ENCODE measurements around the gene PPP4C. TPM values are rescaled to one million over a fixed set of nuclear protein-coding genes. Genes with fewer than 3 reads are reported as not detected.

Gene PPP4C
- polyA plus RNA-seq, 3 donors, result 186 to 388 (median 279) TPM

GRCh38 chr16:30113031-30113710 is 37.4 kb downstream of the PPP4C start, which contains the start of gene GDPD3:
GDPD3 (minus strand) TSS chr16:30113537; CDS start chr16:30113478, 59 bp downstream.
- intact Hi-C loops (cut with micrococcal nuclease), result no loop called here
- TF ChIP-seq CTCF (IDR thresholded peaks at IDR 0.05), result peak; percentile 24
- Mint-ChIP-seq H3K27me3 (ENCODE audit: low read depth in 3 of 3) (peaks cover 0 to 1% (median 0%) of the 10 kb centered on the region in 3 donors), H3K36me3 (peaks cover 49 to 90% of the 10 kb centered on the region in 2 donors), H3K9me3 (peaks cover 0 to 5% (median 0%) of the 10 kb centered on the region in 7 donors), H3K27ac (peak within 1 kb of the TSS in 1 of 7 donors; percentile 58), H3K4me3 (no peak within 1 kb of the TSS), H3K4me1 (peaks cover 7% of the 10 kb centered on the region)
- no peak for DNase-seq
- Histone ChIP-seq H3K36me3 (replicated peaks in 1 of 2; ENCODE audit: control insufficient read depth in 1 of 2, insufficient read depth in 2 of 2, low read length in 2 of 2) (peaks cover 38 to 64% of the 10 kb centered on the region in 2 donors), H3K4me1 (ENCODE audit: control insufficient read depth in 1 of 2, insufficient read depth in 2 of 2, low read length in 2 of 2) (no peaks in the 10 kb centered on the region), H3K27me3 (ENCODE audit: control insufficient read depth in 2 of 2, insufficient read depth in 2 of 2, low read length in 2 of 2) (no peaks in the 10 kb centered on the region), H3K4me3 (replicated peaks in 1 of 3; ENCODE audit: low read depth in 2 of 3, low read length in 3 of 3) (no peak within 1 kb of the TSS), H3K27ac (ENCODE audit: low read depth in 1 of 2, low read length in 2 of 2) (peak within 1 kb of the TSS in 1 of 2 donors; percentile 20), H3K4me2 (replicated peaks; ENCODE audit: extremely low read depth, low read length, poor library complexity, severe bottlenecking) (no peak within 1 kb of the TSS), H3K9me3 (replicated peaks in 1 of 2; ENCODE audit: control insufficient read depth in 1 of 2, insufficient read depth in 1 of 2, low read length in 2 of 2) (no peaks in the 10 kb centered on the region), H3K79me2 (ENCODE audit: insufficient read depth, low read length) (no peaks in the 10 kb centered on the region), H4K20me1 (ENCODE audit: insufficient read depth, low read length) (no peaks in the 10 kb centered on the region), H3K9ac (ENCODE audit: insufficient read depth, low read length, poor library complexity, severe bottlenecking) (no peak within 1 kb of the TSS), H2AFZ (ENCODE audit: insufficient read depth, low read depth, low read length, poor library complexity, severe bottlenecking) (no peak within 1 kb of the TSS)
- 90% methylated on average over 17 of the region's 20 CpGs for WGBS (ENCODE audit: insufficient coverage)

DNA sequence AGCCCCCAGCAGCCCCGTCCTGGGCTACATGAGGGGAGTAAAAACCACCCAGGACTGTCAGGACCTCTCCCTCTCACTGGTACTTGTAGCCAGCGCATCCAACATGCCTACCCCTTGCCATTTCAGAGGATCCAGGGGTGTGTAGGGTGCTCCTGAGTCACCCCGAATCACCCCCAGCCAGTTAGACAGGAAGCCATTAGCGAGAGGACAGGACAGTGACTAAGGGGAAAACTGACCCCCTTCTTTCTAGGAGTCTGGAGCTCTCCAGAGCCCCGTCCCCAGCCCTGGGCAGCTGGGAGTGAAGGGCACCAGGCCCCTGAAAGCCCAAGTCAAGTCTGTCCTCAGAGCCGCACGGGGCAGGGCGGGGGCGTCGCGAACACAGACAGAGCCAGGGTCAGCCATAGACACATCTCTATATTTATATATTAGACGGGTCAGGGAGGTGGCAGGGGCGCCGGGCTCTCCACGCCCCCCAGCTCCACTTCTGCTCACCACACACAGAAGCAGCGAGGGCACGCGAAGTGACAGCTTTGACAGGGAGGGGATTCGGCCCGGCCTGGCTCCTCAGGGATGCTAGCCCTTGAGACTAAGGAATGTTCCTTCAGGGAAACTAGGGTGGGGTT is 38.0 kb downstream of the PPP4C start:
- no peak overlapping the region for H3K9ac ChIP-seq (ENCODE audit: insufficient read depth, low read length, poor library complexity, severe bottlenecking)
- Mint-ChIP-seq H3K36me3 (peaks cover 50 to 91% of the 10 kb centered on the region in 2 donors), H3K4me1 (peaks cover 7% of the 10 kb centered on the region), H3K4me3 (no peak overlapping the region), H3K27ac (peak overlapping the region in 1 of 7 donors; percentile 36), H3K27me3 (ENCODE audit: low read depth in 3 of 3) (peaks cover 0 to 1% (median 0%) of the 10 kb centered on the region in 3 donors), H3K9me3 (peaks cover 0 to 5% (median 0%) of the 10 kb centered on the region in 7 donors)
- peak overlapping the region in 1 of 2 donors; percentile 20 for H3K27ac ChIP-seq (ENCODE audit: low read depth in 1 of 2, low read length in 2 of 2)
- no peak overlapping the region for H2AFZ ChIP-seq (ENCODE audit: insufficient read depth, low read depth, low read length, poor library complexity, severe bottlenecking)
- no peaks in the 10 kb centered on the region for H3K9me3 ChIP-seq (replicated peaks in 1 of 2; ENCODE audit: control insufficient read depth in 1 of 2, insufficient read depth in 1 of 2, low read length in 2 of 2)
- H4K20me1 ChIP-seq (ENCODE audit: insufficient read depth, low read length), result no peaks in the 10 kb centered on the region
- H3K36me3 ChIP-seq (replicated peaks in 1 of 2; ENCODE audit: control insufficient read depth in 1 of 2, insufficient read depth in 2 of 2, low read length in 2 of 2), result peaks cover 41 to 65% of the 10 kb centered on the region in 2 donors
- WGBS (ENCODE audit: insufficient coverage), result 100% methylated on average over 1 of the region's 20 CpGs
- no peaks in the 10 kb centered on the region for H3K79me2 ChIP-seq (ENCODE audit: insufficient read depth, low read length)
- no peaks in the 10 kb centered on the region for H3K4me1 ChIP-seq (ENCODE audit: control insufficient read depth in 1 of 2, insufficient read depth in 2 of 2, low read length in 2 of 2)
- no peak for DNase-seq
- intact Hi-C loops (cut with micrococcal nuclease), result no loop called here
- no peaks in the 10 kb centered on the region for H3K27me3 ChIP-seq (ENCODE audit: control insufficient read depth in 2 of 2, insufficient read depth in 2 of 2, low read length in 2 of 2)
- no peak for TF ChIP-seq CTCF (IDR thresholded peaks at IDR 0.05)
- no peak overlapping the region for H3K4me2 ChIP-seq (replicated peaks; ENCODE audit: extremely low read depth, low read length, poor library complexity, severe bottlenecking)
- H3K4me3 ChIP-seq (replicated peaks in 1 of 3; ENCODE audit: low read depth in 2 of 3, low read length in 3 of 3), result no peak overlapping the region

All from CD14-positive monocyte (primary cell).